ENCODE data around the gene IL3. TPM values are rescaled to one million over a fixed set of nuclear protein-coding genes. Genes with fewer than 3 reads are reported as not detected.

Gene IL3
- total RNA-seq, 6 donors from 2014 or later, result not detected

GRCh38 chr5:132090107-132090506, 29.7 kb downstream of the IL3 start:
- Histone ChIP-seq H3K27me3 (no peaks in the 10 kb centered on the region), H3K4me1 (peaks cover 11 to 21% (median 14%) of the 10 kb centered on the region in 4 donors), H3K27ac (no peak overlapping the region), H3K36me3 (no peaks in the 10 kb centered on the region), H3K9me3 (no peaks in the 10 kb centered on the region), H3K4me3 (no peak overlapping the region)
- TF ChIP-seq POLR2A (IDR thresholded peaks at IDR 0.05) (no peak), EP300 (IDR thresholded peaks at IDR 0.05) (no peak), CTCF (IDR thresholded peaks at IDR 0.05) (no peak), POLR2AphosphoS5 (IDR thresholded peaks at IDR 0.05) (no peak)
- no peak for DNase-seq
- ATAC-seq (ENCODE audit: low FRiP score in 2 of 2), result no peak

GRCh38 chr5:132093271-132093670, 32.8 kb downstream of the IL3 start:
- Histone ChIP-seq H3K9me3 (no peaks in the 10 kb centered on the region), H3K27ac (no peak overlapping the region), H3K27me3 (no peaks in the 10 kb centered on the region), H3K36me3 (no peaks in the 10 kb centered on the region), H3K4me1 (peaks cover 0 to 4% (median 2%) of the 10 kb centered on the region in 4 donors), H3K4me3 (no peak overlapping the region)
- 67 to 81% methylated on average over 3 of the region's 3 CpGs for WGBS, 2 donors
- no peak for TF ChIP-seq POLR2AphosphoS5 (IDR thresholded peaks at IDR 0.05)
- DNase-seq, result no peak
- ATAC-seq (ENCODE audit: low FRiP score in 2 of 2), result no peak

- H3K36me3 ChIP-seq, result no peaks in the 10 kb centered on the region
- TF ChIP-seq EP300 (IDR thresholded peaks at IDR 0.05) (no peak), POLR2A (IDR thresholded peaks at IDR 0.05) (no peak), POLR2AphosphoS5 (IDR thresholded peaks at IDR 0.05) (no peak), CTCF (IDR thresholded peaks at IDR 0.05) (no peak)
- H3K27ac ChIP-seq, result no peak overlapping the region
- peaks cover 0 to 4% (median 2%) of the 10 kb centered on the region in 4 donors for H3K4me1 ChIP-seq
- 66 to 75% methylated on average over 6 to 12 of the region's 12 CpGs for WGBS, 2 donors
- H3K4me3 ChIP-seq, result no peak overlapping the region
- no peaks in the 10 kb centered on the region for H3K27me3 ChIP-seq
- no peak for DNase-seq
- no peaks in the 10 kb centered on the region for H3K9me3 ChIP-seq
- peak in 1 of 2 donors; percentile 79 for ATAC-seq (ENCODE audit: low FRiP score in 2 of 2)
Measured at GRCh38 chr5:132094393-132095076, 34.1 kb downstream of the IL3 start.

GRCh38 chr5:132095077-132095410, 34.6 kb downstream of the IL3 start:
- Histone ChIP-seq H3K4me3 (no peak overlapping the region), H3K27me3 (no peaks in the 10 kb centered on the region), H3K9me3 (no peaks in the 10 kb centered on the region), H3K4me1 (peaks cover 0 to 4% (median 2%) of the 10 kb centered on the region in 4 donors), H3K27ac (no peak overlapping the region), H3K36me3 (no peaks in the 10 kb centered on the region)
- TF ChIP-seq POLR2AphosphoS5 (IDR thresholded peaks at IDR 0.05), result no peak
- TF ChIP-seq POLR2A (IDR thresholded peaks at IDR 0.05), result no peak
- WGBS, 2 donors, result 72 to 75% methylated on average over 2 of the region's 2 CpGs
- DNase-seq (no peak), ATAC-seq (ENCODE audit: low FRiP score in 2 of 2) (no peak)

GRCh38 chr5:132095424-132095972, 35.0 kb downstream of the IL3 start:
- H3K4me1 ChIP-seq, result peaks cover 0 to 5% (median 2%) of the 10 kb centered on the region in 4 donors
- DNase-seq, result peak; percentile 27 to 44
- ATAC-seq (ENCODE audit: low FRiP score in 2 of 2), result no peak
- TF ChIP-seq EP300 (IDR thresholded peaks at IDR 0.05) (no peak), CTCF (IDR thresholded peaks at IDR 0.05) (no peak), POLR2A (IDR thresholded peaks at IDR 0.05) (no peak), POLR2AphosphoS5 (IDR thresholded peaks at IDR 0.05) (no peak)
- no peak overlapping the region for H3K4me3 ChIP-seq
- H3K9me3 ChIP-seq, result no peaks in the 10 kb centered on the region
- no peaks in the 10 kb centered on the region for H3K36me3 ChIP-seq
- 43 to 46% methylated on average over 6 of the region's 6 CpGs for WGBS, 2 donors
- H3K27me3 ChIP-seq, result no peaks in the 10 kb centered on the region
- H3K27ac ChIP-seq, result no peak overlapping the region

- H3K27ac ChIP-seq, result no peak overlapping the region
- no peak for TF ChIP-seq CTCF (IDR thresholded peaks at IDR 0.05)
- no peak for TF ChIP-seq POLR2AphosphoS5 (IDR thresholded peaks at IDR 0.05)
- TF ChIP-seq EP300 (IDR thresholded peaks at IDR 0.05), result no peak
- TF ChIP-seq POLR2A (IDR thresholded peaks at IDR 0.05), result no peak
- DNase-seq, result no peak
- WGBS, 2 donors, result 90 to 94% methylated on average over 3 of the region's 3 CpGs
- H3K4me1 ChIP-seq, result peaks cover 0 to 11% (median 4%) of the 10 kb centered on the region in 4 donors
- no peaks in the 10 kb centered on the region for H3K9me3 ChIP-seq
- no peaks in the 10 kb centered on the region for H3K27me3 ChIP-seq
- no peak overlapping the region for H3K4me3 ChIP-seq
- no peaks in the 10 kb centered on the region for H3K36me3 ChIP-seq
- ATAC-seq (ENCODE audit: low FRiP score in 2 of 2), result no peak
Measured at GRCh38 chr5:132096904-132097303, 36.4 kb downstream of the IL3 start.
